Mesenteric fat pad (tissue), 1 donor: ENCODE results near the gene IGDCC3. TPM values are rescaled to one million over a fixed set of nuclear protein-coding genes. Genes with fewer than 3 reads are reported as not detected.

ENCODE experiments used
- DNase-seq: peaks from one replicate; pipeline ENCODE4 v3.0.0-alpha.2; 2020; ENCODE audit warnings: low spot score
- total RNA-seq: library from RNA; stranded (reverse); fragmentation: NEBNext Ultra II Directional; extraction: Animal tissue kit (Norgen Biotek cat#: 25700); gene quantifications from one replicate; pipeline ENCODE4 v1.2.1, GENCODE V29; 2021
- donor health status: DM: yes; HTN: yes; CAD: no.

The IGDCC3 gene
- total RNA-seq, 1 donor from 2014 or later: not detected

DNA sequence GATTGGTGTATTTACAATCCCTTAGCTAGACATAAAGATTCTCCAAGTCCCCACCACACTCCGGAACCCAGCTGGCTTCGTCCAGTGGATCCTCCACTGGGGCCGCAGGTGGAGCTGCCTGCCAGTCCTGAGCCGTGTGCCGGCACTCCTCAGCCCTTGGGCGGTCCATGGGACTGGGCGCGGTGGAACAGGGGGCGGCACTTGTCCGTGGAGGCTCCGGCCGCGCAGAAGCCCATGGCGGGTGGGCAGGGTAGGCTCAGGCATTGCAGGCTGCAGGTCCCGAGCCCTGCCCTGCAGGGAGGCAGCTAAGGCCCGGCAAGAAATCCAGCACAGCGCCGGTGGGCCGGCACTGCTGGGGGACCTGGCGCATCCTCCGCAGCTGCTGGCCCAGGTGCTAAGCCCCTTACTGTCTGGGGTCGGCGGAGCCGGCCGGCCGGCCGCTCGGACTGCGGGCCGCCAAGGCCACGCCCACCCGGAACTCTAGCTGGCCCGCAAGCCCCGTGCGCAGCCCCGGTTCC, 76.8 kb downstream of the IGDCC3 start:
- DNase-seq: no peak

- DNase-seq: no peak
These were observed 79.1 kb downstream of the IGDCC3 start for GRCh38 chr15:65298731-65299130.

DNA sequence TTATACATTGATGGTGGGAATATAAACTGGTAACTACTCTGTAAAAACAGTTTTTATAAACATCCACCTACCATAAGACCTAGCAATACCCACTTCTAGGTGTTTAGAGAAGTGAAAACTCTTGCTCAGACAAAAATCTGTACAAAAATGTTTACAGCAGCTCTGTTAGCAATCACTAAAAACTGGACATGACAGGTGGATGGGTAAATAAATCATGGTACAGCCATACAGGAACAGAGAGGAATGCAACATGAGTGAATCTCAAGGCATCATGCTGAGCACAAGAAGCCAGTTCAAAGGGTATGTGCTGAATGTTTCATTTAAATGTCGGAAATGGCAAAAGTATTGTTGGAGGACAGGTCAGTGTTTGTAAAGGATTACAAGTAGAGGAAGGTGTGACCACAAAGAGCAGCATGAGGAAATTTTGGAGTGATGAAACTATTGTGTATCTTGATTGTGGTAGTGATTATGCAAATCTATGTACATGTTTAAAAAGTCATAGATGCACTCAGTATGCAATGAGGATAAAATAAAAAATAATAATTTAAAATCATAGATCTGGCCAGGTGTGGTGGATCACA, 84.8 kb downstream of the IGDCC3 start:
- no peak for DNase-seq

DNA sequence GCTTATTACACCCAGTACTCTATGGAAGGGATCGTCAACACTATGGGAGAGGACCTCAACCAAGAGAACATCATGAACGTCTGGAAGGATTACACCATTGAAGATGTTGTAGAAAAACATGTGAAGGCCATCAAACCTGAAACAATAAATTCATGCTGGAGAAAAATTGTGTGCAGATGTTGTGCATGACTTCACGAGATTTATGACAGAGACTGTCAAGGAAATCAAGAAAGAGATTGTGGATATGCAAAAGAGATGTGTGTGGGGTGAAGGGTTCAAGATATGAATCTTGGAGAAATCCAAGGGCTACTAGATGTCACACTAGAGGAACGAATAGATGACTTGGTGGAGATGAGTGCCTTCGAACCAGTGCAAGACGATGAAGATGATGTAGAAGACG, 87.6 kb downstream of the IGDCC3 start:
- no peak for DNase-seq

DNA sequence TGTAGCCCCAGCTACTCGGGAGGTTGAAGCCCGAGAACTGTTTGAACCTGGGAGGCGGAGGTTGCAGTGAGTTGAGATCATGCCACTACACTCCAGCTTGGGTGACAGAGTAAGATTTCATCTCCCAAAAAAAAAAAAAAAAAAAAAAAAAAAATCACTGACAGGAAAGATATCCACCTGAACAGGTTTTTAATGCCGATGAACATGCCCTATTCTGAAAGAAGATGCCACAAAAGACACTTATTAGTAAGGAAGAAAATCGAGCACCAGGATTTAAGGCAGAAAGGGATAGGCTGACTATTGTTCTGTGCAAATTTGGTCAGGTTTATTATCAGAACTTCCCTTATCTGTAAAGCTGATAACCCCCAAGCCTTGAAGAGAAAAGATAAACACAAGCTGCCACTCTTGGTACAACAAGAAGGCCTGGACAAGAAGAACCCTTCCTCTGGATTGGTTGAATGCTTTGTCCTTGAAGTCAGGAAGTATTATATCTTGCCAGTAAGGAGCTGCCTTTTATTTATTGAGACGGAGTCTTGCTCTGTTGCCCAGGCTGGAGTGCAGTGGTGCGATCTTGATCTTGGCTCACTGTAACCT, 88.4 kb downstream of the IGDCC3 start:
- DNase-seq: no peak

DNA sequence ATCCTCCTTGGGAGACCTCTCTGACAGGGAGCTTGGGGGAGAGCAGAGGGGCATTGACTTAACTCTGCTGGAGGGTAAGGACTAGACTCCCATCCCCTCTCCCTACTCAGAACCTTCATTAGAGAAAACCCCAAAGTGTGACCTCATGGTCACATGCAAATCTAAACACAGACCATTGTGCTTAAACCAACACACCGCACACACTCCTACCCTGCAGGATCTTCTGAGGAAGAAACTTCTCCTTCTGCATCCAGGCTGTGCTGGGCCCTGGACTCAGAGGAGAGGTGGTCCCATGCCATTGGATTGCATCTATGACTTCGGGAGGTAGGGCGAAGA, 90.3 kb downstream of the IGDCC3 start:
- DNase-seq: no peak

GRCh38 chr15:65286704-65287519, 90.9 kb downstream of the IGDCC3 start, which contains the start of gene PARP16:
TSS of gene PARP16 (minus strand) at chr15:65286883. CDS start at chr15:65286426, 457 bp downstream.
- DNase-seq: peak; percentile 97

GRCh38 chr15:65286069-65286703, 91.6 kb downstream of the IGDCC3 start:
- no peak for DNase-seq

DNA sequence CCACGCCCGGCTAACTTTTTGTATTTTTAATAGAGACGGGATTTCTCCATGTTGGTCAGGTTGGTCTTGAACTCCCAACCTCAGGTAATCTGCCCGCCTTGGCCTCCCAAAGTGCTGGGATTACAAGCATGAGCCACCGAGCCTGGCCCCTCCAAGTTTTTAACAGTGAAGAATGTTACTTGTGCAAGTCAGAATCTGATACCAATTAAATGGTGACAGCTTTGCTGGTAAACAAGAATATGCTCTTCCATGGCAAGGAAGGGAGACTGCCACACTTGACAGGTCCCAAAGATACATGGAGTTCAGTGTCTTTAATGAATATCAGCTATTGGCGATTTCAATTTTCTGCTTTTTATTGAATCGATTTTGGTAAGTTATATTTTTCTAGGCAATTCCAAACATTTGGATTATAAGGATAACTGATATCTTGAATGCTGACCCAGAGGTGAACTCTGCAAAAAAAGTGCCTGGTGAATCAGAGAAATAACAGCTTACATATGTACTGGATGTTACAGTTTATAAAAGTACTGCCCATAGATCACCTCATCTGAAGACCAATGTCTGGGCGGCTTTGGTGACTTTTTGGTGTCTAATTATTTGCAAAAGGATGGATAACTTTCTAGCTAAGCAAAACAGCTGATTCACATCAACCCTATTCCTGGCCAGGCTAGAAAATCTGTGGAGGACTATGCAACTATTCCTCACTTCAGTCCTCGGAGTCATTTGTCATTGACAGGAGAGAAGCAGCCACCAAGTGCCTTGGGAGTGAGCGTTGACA, 92.3 kb downstream of the IGDCC3 start:
- no peak for DNase-seq

DNA sequence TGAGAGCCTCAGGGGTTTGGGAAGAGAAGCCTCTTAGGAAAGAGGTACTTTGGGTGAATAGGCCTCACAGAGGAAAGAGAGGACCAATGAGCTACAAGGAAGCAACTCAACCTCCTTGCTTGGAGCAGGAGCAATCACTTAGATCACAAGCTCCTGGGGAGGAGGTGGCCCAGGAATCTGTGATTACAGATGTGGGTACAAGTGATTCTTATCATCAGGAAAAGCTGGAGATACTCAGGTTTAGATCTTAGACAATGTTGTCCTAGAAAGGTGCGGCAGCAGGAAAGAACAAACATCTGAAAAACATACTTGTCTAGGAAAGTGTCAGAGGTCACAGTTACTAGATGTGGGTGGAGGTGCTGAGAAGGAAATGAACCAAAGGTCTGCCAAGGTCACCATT, 99.3 kb downstream of the IGDCC3 start:
- no peak for DNase-seq

Other genes starting within 250 kb of the IGDCC3 start
- 22.9 TPM for gene PDCD7, start 244.2 kb downstream of the IGDCC3 start, total RNA-seq
- 47.7 TPM for gene CLPX, start 192.7 kb downstream of the IGDCC3 start, total RNA-seq
- gene CILP, start 166.5 kb downstream of the IGDCC3 start, total RNA-seq: 27.3 TPM
- gene PARP16, start 91.1 kb downstream of the IGDCC3 start, total RNA-seq: 6.0 TPM
- gene RNU5A-1, start 82.0 kb downstream of the IGDCC3 start, total RNA-seq: not detected
- 29.8 TPM for gene RNU5B-1, start 73.3 kb downstream of the IGDCC3 start, total RNA-seq
- gene IGDCC4, start 44.9 kb upstream of the IGDCC3 start, total RNA-seq: 0.64 TPM
- 36.7 TPM for gene DPP8, start 139.7 kb upstream of the IGDCC3 start, total RNA-seq
- gene HACD3, start 152.5 kb upstream of the IGDCC3 start, total RNA-seq: 27.9 TPM
- gene INTS14, start 233.1 kb upstream of the IGDCC3 start, total RNA-seq: 21.9 TPM
- gene SLC24A1, start 243.9 kb upstream of the IGDCC3 start, total RNA-seq: 7.4 TPM